Cerebellar nuclear complex (tissue), 1 donor: ENCODE results near the gene ZNF740.
"Not testable (repeated sequence)": the region's sequence is repeated elsewhere in the genome, so short reads cannot be mapped to it uniquely, and the experiment has no call there.

Source experiments
- DNase-seq, 2 experiments: peaks; one replicate each; lab custom pipeline; 2025; lab: John Stamatoyannopoulos, UW

Gene ZNF740, protein sequence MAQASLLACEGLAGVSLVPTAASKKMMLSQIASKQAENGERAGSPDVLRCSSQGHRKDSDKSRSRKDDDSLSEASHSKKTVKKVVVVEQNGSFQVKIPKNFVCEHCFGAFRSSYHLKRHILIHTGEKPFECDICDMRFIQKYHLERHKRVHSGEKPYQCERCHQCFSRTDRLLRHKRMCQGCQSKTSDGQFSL

GRCh38 chr12:53180220-53180930 is at the start of gene ZNF740, which contains the start of gene CSAD:
TSS of gene ZNF740 (plus strand) at chr12:53180722. CDS start at chr12:53181984, 1,262 bp downstream.
TSS of gene CSAD (minus strand) at chr12:53180925. CDS start at chr12:53173470, 7,455 bp downstream.
- DNase-seq, result peak; percentile 73 to 91

- no peak for DNase-seq
Observed at GRCh38 chr12:53131844-53132243, 48.7 kb upstream of the ZNF740 start.

GRCh38 chr12:53133722-53134121 is 46.8 kb upstream of the ZNF740 start:
- no peak for DNase-seq

DNA sequence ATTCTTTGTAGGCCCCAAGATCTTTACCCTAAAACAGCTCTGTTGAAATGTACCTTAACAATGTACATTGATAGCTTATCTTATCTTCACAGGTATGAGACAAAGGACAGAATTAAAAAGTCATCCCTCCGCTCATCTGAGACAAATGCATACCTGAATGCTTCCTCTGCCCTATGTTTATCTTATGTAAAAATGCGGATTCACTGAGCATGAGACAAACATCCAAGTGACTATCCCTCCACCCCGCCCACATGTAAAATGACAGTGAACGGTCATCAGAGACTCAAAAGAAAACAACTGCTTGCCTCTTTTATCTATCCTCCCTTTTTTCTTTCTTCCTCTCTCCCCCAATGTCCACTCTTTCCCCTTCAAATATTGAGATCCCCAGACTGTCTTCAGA is 37.2 kb upstream of the ZNF740 start:
- no peak for DNase-seq

DNA sequence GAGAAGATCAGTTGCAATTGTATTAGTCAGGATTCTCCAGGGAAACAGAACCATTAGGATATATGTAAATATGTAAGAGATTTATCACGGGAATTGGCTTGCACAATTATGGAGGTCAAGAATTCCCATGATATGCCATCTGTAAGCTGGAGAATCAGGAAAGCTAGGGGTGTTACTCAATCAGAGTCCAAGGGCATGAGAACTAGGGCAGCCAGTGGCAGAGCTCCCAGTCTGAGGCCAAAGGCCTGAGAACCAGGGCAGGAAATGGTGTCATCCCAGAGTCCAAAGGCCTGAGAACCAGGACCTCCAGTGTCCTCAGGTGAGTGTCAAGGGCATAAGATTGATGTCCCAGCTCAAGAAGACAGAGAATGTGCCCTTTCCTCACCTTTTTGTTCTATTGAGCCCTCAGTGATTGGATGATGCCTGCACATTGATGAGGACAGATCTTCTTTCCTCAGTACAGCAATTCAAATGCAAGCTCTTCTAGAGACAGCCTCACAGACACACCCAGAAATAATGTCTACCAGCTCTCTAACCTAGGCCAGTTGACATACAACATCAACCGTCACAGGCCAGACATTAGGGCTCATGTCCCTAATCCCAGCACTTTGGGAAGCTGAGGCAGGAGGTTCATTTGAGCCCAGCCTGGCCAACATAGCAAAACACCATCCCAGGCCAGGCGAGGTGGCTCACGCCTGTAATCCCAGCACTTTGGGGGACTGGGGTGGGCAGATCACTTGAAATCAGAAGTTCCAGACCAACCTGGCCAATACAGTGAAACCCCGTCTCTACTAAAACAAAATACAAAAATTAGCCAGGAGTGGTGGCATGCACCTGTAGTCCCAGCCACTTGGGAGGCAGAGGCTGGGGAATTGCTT is 34.9 kb upstream of the ZNF740 start:
- DNase-seq, result no peak

DNA sequence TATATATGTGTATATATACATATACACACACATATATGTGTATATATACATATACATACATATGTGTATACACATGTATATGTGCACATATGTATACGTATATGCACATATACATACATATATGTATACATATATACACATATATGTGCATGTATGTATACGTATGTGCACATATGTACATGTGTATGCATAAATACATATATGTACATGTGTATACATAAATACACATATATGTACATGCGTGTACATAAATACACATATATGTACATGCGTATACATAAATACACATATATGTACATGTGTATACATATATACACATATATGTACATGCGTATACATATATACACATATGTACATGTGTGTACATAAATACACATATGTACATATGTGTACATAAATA is 33.3 kb upstream of the ZNF740 start:
- DNase-seq, result no peak

GRCh38 chr12:53147653-53148052 is 32.9 kb upstream of the ZNF740 start:
- no peak for DNase-seq

DNA sequence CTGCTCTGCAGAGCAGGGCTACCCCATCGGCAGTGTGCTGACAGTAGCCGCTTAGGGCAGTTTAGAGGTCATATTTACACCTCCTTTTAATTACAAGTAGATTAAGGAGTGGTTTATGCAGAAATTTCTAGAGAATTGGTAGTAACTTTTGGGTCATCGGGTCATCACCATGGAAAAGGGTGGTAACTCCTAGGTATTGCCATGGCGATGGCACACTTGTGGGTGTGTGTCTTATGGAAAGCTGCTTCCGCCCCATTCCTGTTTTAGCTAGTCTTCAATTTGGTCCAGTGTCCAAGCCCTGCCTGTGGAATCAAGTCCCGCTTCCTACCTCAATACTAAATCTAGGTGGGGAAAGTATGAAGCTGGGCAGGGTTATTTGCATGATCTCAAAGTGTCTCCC is 29.5 kb upstream of the ZNF740 start:
- no peak for DNase-seq

- no peak for DNase-seq
Observed at GRCh38 chr12:53152390-53152789, 28.1 kb upstream of the ZNF740 start.

DNA sequence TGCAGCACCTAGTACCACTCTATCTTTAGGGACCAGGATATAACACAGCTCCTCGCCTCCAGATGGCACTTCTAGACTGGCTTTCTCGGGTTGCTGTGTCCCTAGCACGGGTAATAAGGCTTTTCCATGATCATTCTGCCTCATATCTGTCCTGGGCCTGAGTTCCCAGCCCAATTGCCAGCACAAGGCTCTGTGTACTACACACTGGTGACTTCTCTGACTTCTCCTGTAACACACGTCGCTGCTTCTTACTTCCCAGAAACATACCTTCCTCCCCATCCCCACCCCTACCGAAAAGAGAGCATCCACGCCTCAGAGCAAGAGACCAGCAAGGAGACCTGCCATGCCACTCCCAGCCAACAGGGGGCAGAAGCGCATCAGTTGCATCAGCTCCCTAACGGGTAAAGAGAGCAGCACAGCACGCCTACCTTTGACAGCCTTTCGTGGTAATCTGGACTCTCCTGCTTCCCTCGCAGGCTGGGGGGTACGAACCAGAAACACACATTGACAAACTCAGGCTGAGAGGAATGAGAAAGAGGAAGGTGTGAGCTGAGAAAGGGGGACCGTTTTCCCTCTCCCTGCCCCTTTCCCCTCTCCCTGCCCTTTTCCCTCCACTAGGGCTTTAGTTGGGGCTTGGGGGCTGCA is 21.2 kb upstream of the ZNF740 start:
- DNase-seq, result no peak

DNA sequence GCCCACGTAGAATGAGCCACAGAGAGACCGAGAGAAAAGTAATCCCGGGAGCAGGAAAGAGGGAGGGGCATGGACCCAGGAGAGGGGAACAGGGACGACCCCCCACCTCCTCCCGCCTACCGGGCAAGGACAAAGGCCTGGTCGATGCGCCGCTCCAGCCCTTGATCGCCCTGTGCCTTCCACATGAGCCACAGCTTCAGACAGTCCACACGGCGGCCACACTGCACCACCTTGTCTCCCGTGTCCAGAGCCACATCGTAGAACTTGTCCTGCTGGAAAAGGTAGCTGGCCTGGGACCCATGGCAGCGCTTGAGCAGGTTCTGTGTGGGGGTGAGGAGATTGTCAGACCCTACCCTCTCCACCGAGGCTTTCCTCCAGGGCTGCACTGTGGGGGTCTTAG is 20.5 kb upstream of the ZNF740 start:
- no peak for DNase-seq

GRCh38 chr12:53160673-53161072 is 19.8 kb upstream of the ZNF740 start:
- no peak for DNase-seq

GRCh38 chr12:53161119-53161911 is 19.2 kb upstream of the ZNF740 start:
- DNase-seq, result no peak

- not testable (repeated sequence) for DNase-seq
Observed at GRCh38 chr12:53163008-53163407, 17.5 kb upstream of the ZNF740 start.

DNA sequence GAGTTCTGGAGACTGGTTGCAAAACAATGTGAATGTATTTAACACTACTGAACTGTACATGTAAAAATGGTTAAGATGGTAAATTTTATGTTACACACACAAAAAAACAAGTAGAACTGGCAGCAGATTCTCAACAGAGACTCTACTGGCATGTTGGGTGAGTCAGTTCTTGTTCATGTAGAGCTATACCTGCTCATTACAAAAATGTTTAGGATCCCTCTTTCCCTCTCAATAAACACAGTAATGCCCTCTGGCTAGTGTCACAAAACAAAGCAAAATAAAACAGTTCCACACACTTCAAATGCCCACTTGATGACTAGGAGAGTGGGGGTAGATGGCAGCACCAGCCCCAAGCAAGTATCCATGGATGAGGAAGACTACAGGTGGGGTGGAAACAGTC is 13.7 kb upstream of the ZNF740 start:
- DNase-seq, result no peak

DNA sequence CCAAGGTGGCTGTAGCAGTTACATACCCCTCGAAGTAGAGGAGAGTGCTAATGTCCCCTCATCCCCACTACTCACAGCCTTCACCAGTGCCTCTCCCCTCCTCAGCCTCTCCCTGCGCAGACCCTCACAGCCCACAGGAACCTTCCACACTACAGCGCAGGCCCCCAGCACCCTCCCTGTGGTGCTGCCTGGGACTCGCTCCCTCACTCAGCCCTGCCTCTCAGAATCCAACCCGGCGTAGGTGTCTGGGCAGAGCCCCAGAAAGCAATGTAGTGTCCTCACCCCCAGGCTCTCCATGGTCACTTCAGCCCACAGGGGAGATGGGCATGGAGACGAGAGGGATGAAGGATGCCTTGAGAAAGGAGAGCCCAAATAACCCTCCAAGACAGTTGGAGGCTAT is 10.9 kb upstream of the ZNF740 start:
- DNase-seq, result no peak

DNA sequence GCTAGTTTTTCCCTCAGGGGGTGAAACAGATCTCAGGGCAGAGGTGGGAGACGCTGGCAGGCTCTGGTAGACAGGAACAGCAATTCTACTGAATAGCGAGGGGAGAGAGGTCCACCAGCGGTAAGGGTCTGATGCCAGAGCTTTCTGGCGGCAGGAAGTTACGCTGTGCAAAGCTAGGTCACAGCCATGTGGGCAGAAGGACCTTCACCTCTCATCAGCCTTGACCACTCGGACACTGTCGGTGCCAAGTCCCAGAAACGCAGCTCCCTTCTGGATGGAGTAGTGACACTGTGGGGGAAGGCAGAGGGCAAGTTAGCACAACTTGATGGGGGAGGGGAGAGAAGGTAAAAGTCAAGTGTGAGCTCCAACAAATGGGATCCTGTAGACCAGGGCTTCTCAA is 10.3 kb upstream of the ZNF740 start:
- DNase-seq, result no peak

DNA sequence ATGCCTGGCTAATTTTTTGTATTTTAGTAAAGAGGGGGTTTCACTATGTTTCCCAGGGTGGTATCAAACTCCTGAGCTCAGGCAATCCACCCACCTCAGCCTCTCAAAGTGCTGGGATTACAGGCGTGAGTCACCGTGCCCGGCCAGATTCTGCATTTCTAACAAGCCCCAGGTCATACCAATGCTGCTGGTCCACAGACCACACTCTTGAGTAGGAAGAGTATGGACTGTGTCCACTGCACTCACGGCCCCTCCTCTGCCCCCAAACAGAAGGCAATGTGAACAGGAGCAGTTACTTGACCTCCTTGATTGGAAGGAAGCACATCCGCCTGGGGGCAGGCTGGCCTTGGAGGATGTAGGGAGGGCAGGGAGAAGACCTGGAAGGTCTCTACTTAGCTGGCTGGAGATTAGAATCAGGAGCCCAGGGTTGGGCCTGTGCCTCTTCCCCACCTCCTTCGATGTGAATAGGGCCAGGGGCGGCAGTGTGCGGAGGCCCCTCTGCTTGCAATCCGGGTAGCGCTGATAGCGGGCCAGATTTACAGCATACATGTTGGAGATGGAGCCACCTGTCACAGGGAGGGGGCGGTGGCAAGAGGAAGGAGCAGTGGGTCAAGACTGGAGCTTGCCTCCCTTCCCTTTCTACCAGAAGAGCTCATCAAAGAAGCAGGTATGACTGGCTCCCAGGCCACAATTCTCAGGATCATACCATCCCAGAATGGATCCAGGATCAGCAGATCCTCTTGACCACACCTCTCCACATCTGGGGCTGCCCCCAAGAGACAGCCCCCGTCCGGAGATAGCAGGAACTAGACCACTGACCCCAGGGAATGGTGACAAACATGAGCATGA is 9.4 kb upstream of the ZNF740 start:
- DNase-seq, result no peak

DNA sequence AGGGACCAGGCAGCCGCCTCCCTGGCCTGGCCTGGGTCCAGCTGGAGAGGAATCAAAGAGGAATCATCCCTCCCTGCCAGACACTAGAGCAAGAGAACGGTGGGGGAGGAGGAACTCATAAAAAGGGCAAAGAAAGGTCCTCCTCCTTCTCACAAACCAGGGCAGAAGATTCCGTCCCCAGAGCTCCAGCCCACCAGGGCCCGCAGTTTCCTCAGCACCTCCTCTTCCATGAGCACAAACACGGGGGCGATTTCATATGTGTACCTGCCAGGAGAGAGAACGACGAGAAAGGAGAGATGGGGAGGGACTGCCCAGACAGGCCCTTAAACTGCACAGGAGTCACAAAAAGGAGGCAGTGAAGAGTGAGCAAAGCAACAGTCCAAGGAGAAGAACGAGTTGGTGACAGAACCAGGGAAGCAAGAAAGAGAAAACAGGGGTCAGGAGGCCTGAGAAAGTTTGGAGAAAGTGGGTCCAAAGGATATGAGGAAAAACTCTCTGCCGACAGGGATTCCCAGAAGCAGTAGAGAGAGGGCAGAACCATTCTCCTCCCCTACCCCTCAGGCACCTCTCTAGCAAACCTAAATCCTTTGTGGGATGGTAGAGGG is 8.7 kb upstream of the ZNF740 start:
- DNase-seq, result no peak

GRCh38 chr12:53172352-53172751 is 8.2 kb upstream of the ZNF740 start:
- no peak for DNase-seq
